Erythroblast (primary cell): Measurements from ENCODE around the gene PGLYRP2.

Experiments used
- DNase-seq, 2 experiments: peaks; one replicate each; lab custom pipeline; 2025; lab: John Stamatoyannopoulos, UW
- GATA1 ChIP-seq: IDR thresholded peaks from 2 replicates; pipeline ENCODE4 v1.6.1; 2011; ENCODE audit warnings: low read depth, mild to moderate bottlenecking, control low read depth, low read length, moderate library complexity
- POLR2A ChIP-seq: IDR thresholded peaks from 2 replicates; pipeline ENCODE4 v1.6.1; 2011; ENCODE audit warnings: mild to moderate bottlenecking, low read length

PGLYRP2 gene

DNA sequence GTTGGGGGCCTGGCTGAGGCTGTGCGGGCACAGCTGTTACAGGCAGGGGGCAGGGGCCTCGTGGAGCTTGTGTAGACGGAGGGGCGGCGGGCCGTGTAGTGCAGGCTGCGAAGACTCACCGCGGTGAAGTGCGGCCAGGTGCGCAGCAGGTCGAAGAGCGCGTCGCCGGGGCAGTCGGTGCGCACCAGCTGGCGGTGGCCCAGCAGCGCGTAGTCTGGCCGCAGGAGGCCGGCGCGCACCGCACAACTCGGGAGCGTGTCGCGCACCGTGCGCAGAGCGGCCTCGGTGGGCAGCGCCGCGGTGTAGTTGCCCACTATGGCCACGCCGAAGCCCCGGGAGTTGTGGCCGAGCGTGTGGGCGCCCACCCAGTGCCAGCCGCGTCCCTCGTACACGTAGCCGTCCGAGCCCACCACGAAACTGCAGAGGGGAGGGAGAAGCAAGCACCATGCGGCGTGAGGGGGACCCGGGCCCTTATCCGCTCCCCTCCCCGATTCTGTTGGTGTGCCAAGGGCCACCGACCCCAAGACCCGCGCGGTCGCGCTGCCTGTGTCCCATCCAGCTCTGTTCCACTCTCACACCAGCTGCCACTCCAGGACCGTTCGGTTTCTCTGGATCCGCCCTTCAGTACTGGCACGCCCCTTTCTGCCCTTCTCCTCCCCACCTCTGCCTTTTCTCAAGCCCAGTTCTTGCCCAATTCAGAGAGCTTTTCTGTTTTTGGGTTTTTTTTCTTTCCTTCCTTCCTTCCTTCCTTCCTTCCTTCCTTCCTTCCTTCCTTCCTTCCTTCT lies 9.6 kb downstream of the PGLYRP2 start:
- TF ChIP-seq POLR2A (no peak), GATA1 (no peak)
- peak in 1 of 2 experiments; percentile 23 for DNase-seq

DNA sequence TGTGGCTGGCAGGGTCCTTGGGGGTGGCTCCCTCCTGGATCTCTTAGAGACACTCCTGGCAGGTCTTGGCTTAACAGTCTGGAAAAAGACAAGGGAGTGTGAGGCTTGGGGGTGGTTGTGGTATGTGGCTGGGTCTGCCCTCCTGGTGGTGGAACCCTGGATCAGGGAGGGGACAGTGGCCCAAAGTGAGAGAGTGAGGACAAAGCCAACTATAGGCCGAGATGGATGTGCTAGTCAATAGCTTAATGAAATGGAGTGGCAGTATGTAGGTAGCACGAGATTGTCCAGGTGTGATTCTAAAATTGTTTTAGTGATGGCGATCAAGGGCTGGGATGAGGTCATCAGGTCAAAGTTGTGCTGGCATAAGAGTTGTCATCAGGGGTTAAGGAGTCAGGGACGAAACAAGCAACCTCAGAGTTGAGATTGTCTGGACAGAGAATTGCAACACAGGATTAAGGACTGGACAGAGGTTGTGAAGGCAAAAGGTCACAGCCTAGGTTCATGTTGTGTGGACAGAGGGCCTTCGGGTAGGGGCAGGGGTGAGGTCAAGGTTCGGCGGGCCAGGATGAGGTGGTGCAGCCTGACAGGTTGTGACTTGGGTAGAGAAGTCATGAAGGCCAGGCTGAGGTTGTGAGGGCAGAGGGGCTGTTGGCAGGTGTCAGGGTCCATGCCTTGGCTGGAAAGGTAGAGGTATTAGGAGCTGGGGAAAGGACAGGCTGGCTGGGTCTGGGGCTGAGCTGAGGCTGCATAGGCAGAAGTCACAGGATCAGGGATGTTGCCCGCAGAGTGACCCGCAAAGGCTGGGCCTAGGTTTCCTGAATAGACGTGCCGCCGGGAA lies 10.4 kb downstream of the PGLYRP2 start:
- no peak for DNase-seq
- no peak for TF ChIP-seq GATA1
- TF ChIP-seq POLR2A = no peak

DNA sequence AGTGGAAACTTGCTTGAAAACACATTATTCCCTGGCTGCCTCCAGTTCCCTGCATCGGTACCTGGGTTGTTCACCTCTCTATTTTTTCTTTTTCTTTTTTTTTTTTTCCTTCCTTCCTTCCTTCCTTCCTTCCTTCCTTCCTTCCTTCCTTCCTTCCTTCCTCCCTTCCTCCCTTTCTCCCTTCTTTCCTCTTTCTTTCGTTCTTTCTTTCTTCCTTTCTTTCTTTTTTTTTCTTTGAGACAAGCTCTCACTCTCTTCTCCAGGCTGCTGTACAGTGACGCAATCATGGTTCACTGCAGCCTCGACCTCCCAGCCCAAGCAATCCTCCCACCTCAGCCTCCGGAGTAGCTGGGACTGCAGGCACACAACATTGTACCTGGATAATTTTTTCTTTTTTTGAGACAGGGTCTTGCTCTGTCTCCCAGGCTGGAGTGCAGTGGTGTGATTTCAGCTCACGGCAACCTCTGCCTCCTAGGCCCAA lies 11.5 kb downstream of the PGLYRP2 start:
- TF ChIP-seq POLR2A (no peak), GATA1 (no peak)
- no peak for DNase-seq

DNA sequence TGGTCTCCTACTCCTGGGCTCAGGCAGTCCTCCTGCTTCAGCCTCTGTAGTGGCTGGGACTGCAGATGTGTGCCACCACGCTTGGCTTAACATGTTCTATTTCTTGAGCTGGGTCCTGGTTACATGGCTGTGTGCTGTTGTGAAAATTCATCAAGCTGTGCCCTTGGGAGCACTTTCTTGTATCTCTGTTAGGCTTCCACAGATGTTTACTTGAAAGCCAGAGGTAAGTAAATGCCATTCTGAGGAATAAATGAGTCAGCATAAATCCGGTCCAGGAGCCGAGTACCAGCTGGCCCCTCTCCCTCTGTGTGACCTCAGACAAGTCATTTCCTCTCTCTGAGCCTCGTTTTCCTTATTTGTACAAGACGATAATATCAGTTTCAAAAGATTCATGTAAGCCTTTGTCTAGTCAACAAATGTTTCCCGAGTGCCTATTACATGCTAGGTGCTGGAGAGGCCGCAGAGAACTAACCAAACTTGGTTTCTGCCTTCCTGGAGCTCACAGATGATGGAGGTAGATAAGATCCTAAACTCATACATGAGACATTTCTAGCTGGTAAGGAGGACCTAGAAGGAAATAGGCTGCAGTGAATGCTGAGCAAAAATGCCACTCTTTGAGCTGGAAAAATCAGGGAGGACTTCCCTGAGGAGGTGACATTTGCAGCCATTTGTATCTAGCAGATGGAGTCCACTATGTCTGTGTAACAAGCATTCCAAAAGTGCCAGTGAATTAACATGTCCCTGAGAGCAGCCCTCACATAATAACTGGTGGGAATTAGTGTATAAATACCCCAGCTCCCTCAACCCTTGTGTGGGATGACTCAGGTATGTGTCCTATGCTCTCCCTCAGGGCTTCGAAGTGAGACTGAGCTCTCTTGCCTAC lies 12.2 kb downstream of the PGLYRP2 start:
- DNase-seq = peak in 1 of 2 experiments; percentile 29

DNA sequence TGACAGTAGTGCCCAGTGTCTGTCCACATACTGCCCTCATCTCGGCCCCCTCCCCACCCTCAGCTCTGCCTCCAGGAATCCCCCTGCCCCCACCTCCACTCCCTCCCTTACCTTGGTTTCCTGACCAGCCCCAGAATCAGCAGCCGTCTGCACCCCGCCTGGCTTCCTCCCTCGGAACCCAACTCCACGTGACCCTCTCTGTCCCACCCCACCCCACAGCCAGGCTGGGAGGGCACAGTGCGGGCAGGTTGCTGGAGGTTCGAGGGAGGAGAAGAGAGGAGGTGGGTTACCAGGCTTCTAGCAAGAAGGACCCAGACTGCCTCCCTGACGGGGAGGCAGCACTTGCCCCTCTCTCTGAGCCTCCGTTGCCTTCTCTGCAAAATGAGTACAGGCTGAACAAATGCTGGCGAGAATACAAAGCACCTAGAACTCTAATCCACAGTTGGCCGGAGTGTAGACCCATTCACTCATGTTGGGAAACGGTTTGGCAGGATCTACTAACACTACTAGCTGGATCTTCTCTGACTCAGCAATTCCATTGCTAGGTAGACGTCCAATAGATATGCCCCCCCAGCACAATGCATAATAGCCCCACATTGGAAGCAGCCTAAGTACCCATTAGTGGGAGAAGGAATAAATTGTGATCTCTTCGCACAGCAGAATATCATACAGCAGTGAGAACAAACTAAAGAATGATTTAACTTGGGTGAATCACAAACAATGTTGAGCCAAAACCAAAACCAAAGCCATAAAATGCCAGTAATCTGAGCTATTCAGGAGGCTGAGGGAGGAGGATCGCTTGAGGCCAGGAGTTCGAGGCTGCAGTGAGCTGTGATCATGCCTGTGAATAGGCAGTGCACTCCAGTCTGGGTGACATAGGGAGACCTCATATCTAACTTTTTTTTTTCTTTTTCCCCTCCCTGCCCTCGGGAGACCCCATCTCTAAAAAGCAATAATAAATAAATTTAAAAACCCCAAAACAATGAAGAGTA lies 14.6 kb downstream of the PGLYRP2 start, which contains the start of gene RASAL3:
Gene RASAL3 (minus strand): TSS at position 151 of the 992 bp plus-strand sequence. CDS start 186 bp downstream, outside the sequence.
- TF ChIP-seq GATA1 = no peak
- TF ChIP-seq POLR2A = no peak
- DNase-seq = no peak

More for the DNA sequence above, 12.2 kb downstream of the PGLYRP2 start:
- TF ChIP-seq POLR2A (no peak), GATA1 (no peak)

DNA sequence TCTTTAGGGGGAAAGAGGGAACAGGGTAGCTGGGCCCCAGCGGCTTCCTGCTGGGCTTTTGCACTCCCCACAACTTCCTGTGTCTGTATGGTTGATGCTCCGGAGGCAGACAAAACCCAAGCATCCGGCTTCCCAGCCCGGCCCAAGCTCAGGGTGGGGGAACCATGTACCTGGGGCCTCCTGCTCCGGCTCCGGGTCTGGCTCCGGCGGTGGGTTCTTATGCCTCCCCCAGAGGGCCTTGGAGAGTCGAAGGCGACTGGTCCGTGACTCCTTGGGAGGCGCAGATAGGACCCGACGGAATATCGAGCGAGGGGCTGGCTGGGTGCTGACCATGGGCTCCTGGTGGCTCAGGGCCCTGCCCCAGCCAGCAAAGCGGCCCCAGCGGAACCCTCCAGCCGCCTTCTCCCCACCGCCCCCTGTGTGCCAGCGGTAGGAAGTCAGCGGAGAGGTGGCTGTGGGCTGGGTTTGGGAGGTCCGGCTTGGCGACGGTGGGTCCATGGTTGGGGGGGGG lies 15.4 kb downstream of the PGLYRP2 start:
- TF ChIP-seq GATA1 (no peak), POLR2A (peak; percentile 37)
- DNase-seq = no peak

DNA sequence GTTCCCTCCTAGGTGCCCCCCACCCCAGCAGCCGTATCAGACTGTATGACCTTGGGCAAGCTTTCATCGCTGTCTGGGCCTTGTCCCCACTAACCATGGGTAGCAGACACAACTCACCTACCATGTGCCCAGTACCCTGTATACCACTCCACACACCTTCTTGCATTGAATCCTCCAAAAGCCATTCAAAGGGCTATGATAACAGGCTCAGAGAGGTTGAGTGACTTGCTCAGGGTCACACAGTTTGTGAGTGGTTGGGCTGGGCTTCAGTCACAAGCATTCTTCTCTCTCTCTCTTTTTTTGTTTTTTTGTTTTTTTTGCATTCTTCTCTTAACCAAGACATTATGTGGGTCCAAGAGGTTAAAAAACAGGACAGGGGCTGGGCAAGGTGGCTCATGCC lies 17.6 kb downstream of the PGLYRP2 start:
- TF ChIP-seq POLR2A (no peak), GATA1 (no peak)
- no peak for DNase-seq

DNA sequence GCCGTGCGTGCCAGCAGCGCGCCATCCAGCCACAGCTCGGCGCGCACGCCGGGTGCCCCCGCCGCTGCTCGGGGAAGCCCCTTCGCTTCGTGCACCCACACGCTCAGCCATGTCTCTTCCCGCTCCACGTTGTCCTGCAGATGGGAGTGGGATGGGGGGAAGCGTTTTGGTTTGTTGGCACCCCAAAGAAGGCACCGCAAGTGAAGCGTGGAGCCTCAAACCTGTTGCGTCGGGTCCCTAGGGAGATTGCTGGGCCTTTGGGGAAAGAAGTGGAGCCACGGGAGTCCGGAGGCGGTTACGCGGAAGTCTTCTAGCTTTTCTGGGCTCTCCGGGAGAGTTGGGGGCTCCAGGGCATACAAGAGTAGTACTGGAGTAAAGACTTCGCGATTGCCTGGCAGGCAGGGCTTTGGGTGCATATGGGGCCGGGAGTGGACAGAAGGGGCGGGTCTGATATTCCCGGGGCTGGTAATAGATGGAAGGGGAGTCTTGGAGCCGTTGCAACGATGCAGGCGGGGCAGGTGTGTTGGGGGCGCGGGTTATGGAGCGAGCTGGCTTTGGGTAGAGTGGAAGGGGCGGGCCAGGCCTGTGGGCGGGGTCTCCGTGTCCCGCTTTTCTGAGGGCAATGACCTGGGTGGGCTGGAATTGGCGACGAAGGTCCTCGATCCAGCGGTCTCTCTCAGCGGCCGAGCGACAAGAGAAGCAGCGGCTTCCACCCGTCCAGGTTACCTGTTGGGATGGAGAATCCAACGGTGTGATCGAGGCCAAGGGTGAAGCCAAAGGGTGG lies 21.4 kb downstream of the PGLYRP2 start:
- TF ChIP-seq POLR2A (no peak), GATA1 (no peak)
- DNase-seq = no peak

DNA sequence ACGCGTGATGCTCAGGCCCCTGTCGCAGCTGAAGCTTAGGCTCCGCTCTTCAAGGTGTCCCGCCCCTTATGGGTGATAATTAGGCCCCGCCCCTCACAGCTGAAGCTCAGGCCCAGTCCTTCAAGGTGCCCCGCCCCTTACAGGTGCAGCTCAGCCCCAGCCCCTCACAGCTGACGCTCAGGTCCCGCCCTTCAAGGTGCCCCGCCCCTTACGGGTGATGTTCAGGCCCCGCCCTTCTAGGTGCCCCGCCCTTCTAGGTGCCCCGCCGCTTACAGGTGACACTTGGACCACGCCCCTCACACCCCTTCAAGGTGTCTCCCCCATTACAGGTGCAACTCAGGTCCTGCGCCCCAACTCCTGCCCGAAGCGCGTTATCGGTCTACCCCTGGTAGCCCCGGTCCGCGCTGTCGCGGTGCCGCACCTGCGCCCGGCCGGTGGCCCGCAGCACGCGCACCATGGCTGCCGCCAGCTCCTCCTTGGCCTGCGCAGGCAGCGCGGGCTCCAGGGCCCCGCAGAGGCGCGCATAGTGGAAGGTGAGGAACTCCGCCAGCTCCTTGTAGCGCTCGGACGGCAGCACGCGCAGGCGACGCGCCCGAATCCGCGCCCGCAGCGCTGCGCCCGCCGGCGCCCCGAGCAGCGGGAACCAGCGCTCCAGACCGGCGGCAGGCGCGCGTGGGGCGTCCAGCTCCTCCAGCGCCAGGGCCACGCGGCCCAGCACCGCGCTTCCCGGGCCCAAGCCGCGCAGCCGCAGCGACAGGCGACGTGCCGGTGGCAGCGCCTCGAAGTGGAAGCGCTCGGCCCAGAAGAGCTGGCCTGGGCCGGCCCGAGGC lies 22.2 kb downstream of the PGLYRP2 start:
- DNase-seq = no peak

DNA sequence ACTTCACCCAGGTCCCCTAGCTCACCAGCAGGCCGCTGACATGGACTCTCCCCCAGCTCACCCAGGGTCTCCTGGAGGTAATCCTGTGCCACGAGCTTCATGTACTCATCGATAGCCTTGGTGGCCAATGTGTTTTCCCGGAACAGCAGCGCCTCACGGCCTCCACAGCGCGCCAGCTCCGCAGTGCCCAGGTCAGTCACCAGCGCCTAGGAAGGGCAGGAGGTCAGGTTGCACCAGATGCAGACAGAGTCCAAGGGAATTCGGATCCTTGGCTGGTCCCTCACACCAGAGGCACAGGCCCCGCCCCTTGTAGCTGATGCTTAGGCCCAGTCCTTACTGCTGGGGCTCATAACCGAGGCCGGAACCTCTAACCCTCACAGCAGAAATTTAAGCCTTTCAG lies 22.9 kb downstream of the PGLYRP2 start:
- DNase-seq = no peak
- TF ChIP-seq POLR2A (no peak), GATA1 (no peak)

More for the DNA sequence above, 22.2 kb downstream of the PGLYRP2 start:
- TF ChIP-seq POLR2A (no peak), GATA1 (no peak)

DNA sequence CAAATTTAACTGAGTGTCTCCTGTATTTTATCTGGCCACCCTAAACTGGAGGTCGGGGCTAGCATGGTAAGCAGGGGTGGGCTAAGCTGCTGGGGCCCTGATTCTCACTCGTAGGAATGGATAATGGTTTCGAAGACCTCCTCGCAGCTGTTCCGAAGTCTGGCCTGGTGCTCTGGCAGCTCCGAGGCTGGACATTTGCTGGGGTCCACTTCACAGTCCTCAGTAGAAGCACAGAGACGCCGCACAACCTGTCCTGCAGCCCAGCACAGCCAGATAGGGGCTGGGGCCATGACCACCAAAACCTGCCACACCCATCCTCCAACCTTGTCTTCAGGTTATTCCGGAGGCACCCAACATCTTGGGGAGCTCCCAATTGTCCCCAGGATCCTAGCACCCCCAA lies 23.3 kb downstream of the PGLYRP2 start:
- DNase-seq = no peak
- no peak for TF ChIP-seq POLR2A
- no peak for TF ChIP-seq GATA1
